ENCODE results near the gene AHNAK2. TPM values are rescaled to one million over a fixed set of nuclear protein-coding genes. Genes with fewer than 3 reads are reported as not detected.
"Not testable (repeated sequence)": the region's sequence is repeated elsewhere in the genome, so short reads cannot be mapped to it uniquely, and the experiment has no call there.

The AHNAK2 gene
- total RNA-seq, 1 donor from 2014 or later: 2.5 TPM

DNA sequence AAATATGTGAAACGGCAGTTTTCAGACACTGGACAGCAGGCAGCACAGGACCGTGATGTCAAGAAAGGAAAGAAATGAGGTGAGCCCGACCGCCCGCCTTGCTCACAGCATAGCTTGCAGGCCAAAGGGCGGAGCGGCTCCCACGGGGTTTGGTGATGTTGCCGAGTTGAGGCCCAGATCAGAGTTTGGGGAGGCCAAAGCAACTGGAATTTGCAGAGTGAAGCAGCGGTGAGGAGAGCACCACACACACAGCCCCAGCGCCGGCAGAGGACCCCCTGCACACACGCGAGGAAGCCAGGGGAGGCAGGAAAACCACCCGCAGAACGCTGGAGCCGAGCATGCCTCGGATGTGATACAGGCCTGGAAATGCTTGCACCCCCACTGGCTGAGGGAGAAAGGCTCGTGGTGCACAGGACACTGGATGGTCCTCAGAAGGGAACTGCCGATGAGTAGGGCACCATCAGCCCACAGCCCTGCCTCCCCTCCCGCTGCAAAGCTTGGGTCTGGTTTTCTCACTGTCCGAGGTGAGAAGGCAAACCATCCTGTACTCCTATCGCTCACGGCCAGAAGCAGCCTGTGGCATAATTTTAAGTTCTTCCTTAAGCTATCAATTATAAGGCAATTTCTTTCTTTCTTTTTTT, 79.2 kb downstream of the AHNAK2 start:
- DNase-seq (ENCODE audit: missing footprints) (no peak), ATAC-seq (no peak)
- intact Hi-C loops (cut with DNase I): loop anchor here (5.0 kb wide), 1 partner anchor 148 kb away; no protein-coding TSS in a partner anchor

DNA sequence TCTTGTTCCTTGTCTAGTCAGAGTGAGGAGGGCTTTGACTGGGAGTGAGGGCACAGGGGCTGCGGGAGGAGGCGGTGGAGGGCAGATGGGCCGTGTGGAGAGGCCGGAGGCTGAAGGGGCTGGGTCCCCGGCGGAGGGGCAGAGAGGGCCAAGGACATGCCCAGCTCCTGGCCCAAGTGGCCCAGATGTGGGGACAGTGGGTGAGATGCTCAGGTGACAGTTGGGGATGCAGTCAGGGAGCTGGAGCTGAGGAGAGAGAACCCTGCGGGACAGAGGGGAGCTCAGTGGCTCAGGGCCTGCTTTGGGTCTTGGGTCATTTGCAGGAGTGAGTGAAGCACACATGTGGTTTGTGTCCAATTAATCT, 80.0 kb downstream of the AHNAK2 start:
- DNase-seq (ENCODE audit: missing footprints) (no peak), ATAC-seq (no peak)
- intact Hi-C loops (cut with DNase I): loop anchor here (5.0 kb wide), 1 partner anchor 149 kb away; no protein-coding TSS in a partner anchor

DNA sequence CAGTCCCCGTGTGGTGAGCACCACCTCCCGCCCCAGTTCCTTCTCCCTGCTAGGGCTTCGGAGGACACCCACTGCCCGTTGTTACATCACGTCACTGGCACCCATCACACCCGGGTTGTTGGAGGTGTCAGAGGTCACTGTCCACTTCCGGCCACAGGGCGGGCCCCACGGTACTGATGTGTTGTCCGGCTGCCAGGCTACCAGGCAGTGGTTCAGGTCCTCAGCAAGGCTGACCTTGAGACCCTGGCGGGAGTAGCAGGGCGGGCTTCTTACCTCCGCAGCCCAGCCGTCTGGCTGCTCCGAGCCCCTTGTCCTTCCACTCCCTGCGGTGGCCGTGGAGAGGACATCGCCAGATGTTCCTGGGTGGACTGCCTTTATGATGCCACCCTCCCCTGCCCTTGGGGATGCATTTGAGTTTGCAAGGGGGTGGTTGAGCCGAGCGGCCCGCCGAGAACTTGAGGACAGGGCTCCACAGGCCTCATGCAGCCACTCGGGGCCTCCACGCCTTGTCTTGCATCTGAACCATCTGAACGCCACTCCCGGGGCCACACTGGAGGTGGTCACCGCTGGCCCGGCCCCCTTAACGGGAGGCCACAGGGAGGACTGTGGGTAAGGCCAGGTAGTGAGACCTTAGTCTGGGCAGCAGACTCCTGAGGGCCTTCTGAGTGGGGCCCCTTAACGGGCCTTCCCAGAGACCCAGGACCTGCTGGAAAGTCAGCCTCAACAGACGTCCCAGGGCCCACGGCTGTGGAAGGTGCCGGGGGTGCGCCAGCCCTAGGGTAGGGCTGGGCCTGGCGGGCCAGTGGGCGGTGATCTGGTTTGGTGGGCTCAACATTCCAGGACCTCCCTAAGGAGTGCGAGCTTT, 80.6 kb downstream of the AHNAK2 start:
- ATAC-seq (no peak), DNase-seq (ENCODE audit: missing footprints) (no peak)
- intact Hi-C loops (cut with DNase I): loop anchor here (5.0 kb wide), 1 partner anchor 150 kb away; no protein-coding TSS in a partner anchor

DNA sequence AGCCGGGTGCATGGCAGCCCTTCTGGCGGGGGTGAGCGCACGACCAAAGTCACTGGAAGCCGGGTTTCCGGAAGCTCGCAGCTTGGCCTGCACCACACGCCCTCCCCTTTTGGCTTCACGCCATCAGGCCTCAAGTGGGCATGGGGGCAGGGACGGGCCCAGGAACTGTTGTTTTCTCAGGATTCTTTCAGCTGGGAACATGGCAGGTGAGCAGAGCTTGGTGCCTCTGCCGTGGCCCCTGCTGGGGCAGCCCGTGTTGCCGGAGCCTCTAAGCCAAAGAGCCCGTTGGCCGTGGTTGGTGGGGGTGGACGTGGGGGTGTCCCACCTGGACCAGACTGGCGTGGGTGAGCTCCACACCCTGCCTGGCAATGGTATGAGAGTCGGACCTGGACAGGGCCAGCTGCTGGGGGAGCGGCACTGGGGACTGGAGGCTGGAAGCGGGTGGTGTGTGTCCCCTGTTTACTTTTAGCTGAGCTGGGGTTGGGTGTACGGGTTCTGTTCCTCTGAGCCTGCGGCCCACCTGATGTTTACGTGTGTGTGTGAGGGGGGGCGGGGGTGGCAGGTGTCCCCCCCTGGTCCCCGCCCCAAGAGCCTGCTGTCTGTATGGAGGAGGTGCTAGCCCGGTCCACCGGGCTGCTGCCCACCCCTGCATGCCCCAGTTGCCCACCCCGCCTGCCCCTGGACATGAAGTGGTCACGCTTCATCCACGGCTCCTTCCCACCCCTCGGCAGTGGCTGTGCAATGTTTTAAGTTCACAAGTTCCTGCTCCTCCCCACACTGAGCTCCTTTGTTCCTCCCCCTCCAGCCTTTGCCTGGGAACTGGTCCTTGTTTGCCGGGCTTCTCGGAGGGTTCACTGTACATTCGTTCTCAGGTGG, 82.2 kb downstream of the AHNAK2 start:
- ATAC-seq (no peak), DNase-seq (ENCODE audit: missing footprints) (peak; percentile 62)
- intact Hi-C loops (cut with DNase I): loop anchor here (5.0 kb wide), 1 partner anchor 151 kb away; no protein-coding TSS in a partner anchor

DNA sequence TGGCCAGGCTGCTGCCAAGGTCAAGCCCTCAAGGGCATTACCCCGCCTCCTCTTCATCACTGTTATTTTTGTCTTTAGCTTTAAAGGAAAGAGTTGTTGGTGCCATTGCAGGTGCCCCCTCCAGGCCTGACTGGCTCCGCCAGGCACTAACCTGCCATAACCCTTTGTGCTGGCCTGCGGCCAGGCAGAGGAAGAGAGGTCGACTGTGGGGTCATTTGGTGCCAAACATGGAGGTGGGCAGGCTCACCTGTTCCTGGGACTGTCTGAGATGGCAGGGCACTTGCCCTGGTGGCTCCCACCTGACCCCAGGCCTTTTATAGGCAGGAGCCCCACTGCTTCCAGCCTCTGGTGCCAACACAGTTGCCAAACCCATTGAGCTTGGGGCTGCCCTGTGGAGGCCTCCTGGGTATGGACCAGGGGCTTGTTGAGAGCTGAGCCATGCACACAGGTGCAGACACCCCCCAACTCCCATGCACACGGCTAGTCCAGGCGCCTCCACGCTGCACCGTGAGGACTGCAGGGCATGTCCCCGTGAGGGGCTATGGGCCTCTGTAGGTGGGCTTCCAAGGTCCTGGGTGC, 82.9 kb downstream of the AHNAK2 start:
- DNase-seq (ENCODE audit: missing footprints): no peak
- intact Hi-C loops (cut with DNase I): loop anchor here (5.0 kb wide), 1 partner anchor 152 kb away; no protein-coding TSS in a partner anchor
- ATAC-seq: no peak

DNA sequence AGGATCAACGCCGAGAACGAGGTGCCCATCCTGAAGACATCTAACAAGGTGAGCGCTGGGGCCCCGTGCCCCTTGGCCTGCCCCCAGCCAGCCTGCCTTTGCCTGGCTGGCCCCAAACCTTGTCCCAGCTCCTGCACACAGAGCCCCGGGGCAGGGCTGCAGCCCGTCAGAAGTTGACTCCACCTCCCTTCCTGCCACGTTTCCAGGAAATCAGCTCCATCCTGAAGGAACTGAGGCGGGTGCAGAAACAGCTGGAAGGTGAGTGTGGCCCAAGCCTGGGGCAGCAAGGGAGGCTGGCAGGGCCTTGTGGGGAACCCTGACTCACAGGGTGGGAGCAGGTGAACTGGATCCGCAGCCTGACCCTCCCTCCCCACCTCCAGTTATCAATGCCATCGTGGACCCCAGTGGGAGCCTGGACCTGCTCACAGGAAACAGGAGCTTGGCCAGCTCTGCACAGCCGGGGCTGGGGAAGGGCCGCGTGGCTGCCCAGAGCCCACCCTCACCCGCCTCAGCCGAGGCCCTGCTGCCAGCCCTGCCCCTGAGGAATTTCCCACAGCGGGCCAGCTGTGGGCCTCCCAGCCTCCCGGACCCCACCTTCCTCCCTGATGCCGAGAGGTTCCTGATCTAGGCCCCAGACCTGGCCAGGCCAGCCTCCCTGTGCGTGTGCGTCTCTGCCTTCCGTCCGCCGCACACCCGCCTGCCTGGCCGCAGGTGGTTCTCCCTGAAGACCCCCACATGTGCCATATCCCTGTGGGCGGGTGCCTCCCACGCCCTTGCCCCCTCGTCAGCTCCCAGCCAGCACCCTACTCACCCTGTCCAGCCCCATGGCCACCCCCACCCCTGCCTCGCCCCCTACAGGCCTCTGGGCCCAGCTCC, 83.6 kb downstream of the AHNAK2 start:
- ATAC-seq (peak; percentile 14), DNase-seq (ENCODE audit: missing footprints) (no peak)
- intact Hi-C loops (cut with DNase I): loop anchor here (5.0 kb wide), 1 partner anchor 153 kb away; no protein-coding TSS in a partner anchor

DNA sequence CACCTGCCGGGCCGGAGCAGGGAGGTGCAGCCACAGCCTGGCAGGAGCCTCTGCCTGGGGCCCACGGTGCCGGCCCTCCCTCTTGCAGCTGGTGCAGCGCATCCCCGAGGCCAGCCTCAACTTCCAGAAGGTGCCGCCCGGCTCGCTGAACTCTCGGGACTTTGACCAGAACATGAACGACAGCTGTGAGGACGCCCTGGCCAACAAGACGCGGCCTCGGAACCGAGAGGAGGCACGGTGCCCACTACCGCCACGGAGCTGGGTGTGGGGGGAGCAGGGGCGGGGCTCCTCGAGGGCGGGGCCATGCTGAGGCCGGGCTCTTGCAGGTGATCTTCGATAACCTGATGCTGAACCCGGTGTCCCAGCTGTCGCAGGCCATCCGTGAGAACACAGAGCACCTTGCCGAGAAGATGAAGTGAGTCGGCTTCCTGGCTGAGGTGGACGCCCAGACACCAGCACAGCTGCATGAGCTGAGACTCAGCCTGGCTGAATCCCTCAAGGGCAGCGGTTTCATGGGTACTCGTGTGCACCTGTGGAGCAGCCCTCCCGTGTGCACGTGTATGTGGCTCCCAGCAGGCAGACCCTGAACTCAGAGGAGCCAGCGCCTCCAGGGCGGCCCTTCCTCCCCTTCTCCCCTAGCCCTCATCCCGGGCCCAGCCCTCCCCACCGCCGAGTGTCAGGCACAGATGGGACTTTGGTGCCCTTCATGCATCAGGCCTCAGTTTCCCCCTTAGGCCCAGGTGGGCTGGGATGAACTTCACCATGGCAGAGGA, 84.6 kb downstream of the AHNAK2 start:
- intact Hi-C loops (cut with DNase I): no loop called here
- no peak for ATAC-seq
- no peak for DNase-seq (ENCODE audit: missing footprints)

DNA sequence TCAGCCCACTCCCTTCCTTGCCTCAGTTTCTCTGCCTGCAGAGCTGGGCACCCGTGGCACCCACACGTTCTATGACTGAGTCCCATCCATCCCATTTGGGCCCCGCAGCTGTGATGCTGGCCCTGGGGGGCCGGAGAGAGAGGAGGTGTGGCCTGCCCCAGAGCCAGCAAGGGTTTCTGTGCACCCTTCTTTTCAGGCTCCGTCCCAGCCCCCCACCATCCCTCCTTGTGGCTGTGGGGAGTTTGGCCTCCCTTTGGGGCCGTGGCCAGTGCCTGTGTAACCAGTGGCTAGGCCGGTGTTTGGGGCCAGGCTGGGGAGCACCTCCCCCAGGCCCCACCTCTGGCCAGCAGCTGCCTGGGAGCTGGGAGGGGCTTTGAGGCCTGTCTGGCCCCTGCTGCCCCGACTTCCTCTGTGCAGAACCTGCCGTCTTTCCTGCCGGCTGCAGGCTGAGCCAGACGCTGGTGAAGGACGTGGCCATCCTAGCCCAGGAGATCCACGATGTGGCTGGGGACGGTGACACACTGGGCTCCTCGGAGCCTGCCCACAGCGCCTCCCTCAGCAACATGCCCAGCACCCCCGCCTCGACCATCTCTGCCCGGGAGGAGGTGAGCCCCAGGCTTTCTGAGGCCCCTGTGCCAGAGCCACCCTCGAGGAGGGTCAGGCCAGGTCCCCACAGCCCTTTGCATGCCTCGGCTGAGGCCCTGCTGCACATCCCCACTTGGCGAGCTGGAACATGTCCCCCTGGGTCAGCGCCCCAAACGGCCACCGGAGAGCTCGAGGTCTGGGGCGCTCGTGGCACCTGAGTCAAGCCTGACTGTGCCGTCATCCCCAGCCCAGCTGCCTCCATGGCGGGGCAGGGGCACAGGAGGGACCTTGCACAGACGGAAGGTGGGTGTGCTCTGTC, 85.4 kb downstream of the AHNAK2 start:
- DNase-seq (ENCODE audit: missing footprints): no peak
- intact Hi-C loops (cut with DNase I): no loop called here
- no peak for ATAC-seq

DNA sequence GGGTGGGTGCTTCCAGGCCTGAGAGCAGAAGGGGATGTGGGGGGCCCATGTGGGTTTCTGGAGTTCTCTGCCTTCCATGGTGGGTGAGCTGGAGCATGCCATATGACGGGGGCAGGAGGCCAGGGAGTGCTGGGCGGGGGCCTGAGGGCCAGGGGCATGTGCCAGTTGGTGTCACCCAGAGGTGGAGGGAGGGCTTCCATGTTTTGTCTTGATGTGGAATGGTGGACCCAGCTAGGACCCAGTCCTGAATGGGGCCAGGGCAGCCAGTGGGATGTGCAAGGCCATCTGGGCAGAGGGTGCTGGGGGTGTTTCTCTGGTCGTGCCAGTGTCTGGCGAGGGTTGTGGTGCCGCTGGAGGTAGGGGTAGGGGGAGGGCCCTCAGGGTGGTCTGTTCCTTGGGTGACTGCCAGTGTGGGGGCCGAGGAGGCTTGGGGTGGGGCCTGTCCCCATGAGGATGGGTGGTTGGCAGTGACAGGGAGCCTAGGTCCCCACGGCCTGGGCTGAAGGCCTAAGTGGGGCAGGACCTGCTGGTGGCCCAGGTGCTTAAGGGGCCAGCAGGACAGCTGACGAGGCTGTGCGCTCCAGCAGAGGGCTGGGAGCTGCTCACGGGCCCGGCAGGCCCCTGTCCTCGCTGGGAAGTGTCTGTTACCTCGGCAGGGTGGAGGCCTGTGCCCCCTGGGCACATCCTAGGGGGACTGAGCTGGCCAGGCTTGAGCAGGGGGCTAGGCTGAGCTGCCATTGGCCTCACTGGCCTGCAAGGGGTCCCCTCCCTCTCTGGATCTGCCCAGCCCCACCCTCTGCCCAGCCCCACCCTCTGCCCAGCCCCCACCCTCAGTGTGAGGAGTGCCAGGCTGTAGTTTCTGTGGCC, 86.3 kb downstream of the AHNAK2 start:
- no peak for ATAC-seq
- no peak for DNase-seq (ENCODE audit: missing footprints)
- intact Hi-C loops (cut with DNase I): no loop called here

DNA sequence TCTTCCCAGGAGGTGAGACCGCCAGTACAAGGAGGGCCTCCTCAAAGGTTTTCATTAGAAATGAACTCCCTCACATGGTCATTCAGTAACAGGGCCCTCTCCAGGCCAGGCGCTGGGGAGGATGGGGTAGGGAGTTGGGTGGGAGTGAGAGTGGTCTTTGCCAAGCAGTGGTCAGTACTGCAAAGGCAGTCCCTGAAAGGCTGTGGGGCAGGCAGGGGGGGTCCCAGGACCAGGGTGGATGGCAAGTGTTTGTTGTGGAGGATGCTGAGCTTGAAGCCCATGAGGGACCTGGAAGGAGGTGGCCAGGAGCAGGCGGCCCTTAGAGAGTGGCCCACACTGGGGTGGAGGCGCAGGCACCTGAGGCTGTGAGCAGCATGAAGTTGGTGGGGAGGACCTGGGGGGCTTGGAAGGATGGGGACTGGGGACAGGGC, 87.0 kb downstream of the AHNAK2 start:
- DNase-seq (ENCODE audit: missing footprints): peak; percentile 53
- ATAC-seq: no peak
- intact Hi-C loops (cut with DNase I): no loop called here

DNA sequence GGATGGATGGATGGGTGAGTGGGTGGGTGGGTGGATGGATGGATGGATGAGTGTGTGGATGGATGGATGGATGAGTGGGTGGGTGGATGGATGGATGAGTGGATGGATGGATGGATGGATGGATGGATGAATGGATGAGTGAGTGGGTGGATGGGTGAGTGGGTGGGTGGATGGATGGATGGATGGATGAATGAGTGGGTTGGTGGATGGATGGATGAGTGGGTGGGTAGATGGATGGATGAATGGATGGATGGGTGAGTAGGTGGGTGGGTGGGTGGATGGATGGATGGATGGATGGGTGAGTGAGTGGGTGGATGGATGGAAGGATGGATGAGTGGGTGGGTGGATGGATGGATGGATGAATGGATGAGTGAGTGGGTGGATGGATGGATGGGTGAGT, 87.9 kb downstream of the AHNAK2 start:
- DNase-seq (ENCODE audit: missing footprints); intact Hi-C loops (cut with DNase I); ATAC-seq: not testable (repeated sequence)

DNA sequence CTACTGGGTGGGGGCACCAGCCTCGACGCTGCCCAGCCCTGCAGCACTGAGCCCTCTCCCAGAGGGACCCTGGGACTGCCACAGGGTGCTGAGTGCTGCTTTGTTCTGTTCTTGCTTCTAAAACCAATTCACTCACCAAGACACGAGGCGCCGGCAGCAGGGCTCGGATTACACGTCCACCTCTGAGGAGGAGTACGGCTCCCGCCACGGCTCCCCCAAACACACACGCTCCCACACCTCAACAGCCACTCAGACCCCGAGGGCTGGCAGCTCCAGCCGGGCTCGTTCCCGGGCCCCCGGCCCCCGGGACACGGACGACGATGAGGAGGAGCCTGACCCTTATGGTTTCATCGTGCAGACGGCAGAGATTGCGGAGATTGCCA, 88.8 kb downstream of the AHNAK2 start:
- intact Hi-C loops (cut with DNase I): no loop called here
- ATAC-seq: no peak
- DNase-seq (ENCODE audit: missing footprints): peak; percentile 44

DNA sequence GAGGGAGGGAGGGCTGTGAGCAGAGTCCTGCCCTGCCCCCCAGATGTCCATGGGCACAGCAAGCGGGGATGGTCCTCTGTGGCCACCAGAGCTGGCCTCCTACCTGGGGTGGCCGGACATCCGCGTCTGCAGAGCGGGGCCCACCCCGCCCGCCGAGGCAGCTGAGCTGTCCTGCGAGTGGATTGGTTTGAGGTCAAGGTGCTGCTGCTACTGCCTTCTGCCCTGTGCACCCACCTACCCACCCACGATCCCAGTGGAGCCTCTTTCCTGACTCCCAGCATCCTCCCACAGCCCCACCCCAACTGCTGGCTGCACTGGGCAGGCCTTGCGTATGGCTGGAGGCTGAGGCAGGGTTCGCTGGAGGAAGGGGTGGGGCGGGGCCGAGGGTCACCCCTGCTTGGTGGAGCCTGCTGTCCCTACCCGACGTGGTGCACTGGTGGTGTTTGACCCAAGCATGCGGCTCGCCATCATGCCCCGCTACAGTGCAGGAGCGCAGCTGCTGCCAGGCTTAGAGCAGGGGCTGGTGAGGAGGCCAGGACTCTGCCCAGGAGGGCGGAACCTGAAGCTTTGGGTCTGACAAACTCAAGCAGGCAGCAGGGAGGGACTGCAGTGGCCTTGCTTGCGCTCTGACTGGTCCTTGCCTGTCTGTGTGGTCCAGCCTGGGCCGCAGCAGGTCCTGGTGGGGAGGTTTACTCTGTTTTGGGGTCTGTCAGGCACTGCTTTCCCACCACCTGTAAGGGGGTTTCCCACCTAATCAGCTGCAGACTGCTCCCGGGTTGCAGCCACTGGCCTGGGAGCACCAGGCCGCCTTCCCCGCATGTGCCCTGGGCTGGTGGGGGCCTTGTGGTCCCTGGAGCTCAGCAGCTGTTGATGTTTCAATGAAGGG, 89.4 kb downstream of the AHNAK2 start:
- intact Hi-C loops (cut with DNase I): no loop called here
- peak; percentile 57 for DNase-seq (ENCODE audit: missing footprints)
- no peak for ATAC-seq

Data from Right ventricle myocardium inferior (tissue), 1 donor.